ENCODE results near the gene ARHGAP8.

Gene ARHGAP8

DNA sequence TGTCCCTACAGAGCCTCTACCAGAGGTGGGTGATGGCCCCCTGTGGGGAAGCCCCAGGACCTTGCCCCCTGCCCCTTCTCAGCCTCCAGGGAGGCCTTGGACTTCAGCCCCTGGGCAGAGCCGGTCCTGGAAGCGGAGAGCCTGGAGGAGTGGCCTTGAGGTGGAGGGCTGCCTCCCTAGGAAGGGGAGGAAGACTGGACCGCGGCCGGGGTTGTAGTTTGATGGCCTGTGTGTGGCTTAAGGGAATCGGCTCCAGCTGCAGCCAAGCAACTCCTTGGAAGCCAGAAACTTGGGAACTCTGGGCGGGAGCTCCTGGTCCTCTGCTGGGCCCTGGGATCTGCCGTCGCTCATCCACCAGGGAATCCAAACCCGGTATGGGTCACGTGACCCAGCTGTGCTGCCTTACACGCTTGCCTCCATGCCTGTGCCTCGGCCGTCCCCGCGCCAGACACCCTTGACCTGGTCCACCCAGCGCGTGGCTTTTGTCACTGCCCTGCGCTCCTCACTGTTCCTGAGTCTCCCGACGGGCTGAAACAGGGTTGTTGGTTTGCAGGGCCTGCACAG lies 23.5 kb upstream of the ARHGAP8 start:
- no peaks in the 10 kb centered on the region for H3K4me1 ChIP-seq (ENCODE audit: control insufficient read depth, insufficient read depth, low read length)
- H3K27me3 ChIP-seq (ENCODE audit: control insufficient read depth, insufficient read depth, low read length), result no peaks in the 10 kb centered on the region
- no peak overlapping the region for H3K9ac ChIP-seq (ENCODE audit: low read length)
- no peaks in the 10 kb centered on the region for H3K36me3 ChIP-seq (ENCODE audit: control insufficient read depth, insufficient read depth, low read length)
- no peaks in the 10 kb centered on the region for H3K9me3 ChIP-seq (ENCODE audit: control insufficient read depth, low read length)
- H3K4me3 ChIP-seq (ENCODE audit: low read length), result no peak overlapping the region

DNA sequence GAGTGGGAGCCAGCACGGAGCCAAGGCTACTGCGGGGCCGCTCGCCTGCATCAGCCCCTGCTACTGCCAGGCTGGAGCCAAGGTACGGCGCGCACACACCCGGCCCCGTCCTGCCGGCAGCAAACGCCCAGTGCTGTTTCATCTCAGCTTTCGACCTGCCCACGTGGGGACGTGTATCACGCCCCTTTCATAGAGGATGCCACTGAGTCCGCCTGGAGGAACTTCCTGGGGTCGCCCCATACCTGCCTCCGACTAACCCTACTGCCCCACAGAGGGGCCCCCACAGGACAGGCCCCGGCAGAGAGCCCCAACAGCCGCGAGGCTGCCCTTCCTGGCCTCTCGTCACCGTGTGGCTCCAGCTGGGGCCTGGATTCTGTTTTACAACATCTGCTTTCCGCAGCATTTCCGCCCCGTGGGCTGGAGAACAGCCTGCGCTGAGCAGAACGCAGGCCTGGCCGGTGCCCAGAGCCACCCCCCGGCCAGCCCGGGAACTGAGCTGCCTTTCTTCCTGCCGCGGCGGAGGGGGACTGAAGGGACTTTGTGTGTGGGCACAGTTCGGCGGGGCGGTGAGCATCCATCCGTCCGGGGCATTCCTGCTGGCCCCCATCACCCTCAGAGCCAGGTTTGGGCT lies 22.9 kb upstream of the ARHGAP8 start:
- H3K4me3 ChIP-seq (ENCODE audit: low read length), result no peak overlapping the region

DNA sequence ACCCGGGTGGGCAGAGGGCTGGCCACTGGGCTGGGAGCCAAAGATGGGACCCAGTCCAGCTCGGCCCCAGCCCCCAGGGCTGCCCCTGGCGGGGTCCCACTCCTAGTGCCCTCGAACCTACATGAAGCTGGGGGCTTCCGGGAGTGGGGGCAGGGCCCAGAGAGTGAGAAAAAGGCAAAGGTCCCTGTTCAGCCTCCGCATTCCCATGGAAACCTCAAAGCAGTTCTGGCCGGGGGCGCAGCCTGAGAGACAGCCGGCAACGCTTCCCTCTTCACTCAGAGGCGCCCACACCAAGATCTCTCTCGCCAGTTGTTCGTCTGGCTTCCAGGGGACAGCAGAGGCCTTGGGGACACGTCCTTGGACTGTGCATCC lies 22.4 kb upstream of the ARHGAP8 start:
- Histone ChIP-seq H3K9me3 (ENCODE audit: control insufficient read depth, low read length) (no peaks in the 10 kb centered on the region), H3K9ac (ENCODE audit: low read length) (no peak overlapping the region), H3K4me3 (ENCODE audit: low read length) (no peak overlapping the region), H3K36me3 (ENCODE audit: control insufficient read depth, insufficient read depth, low read length) (no peaks in the 10 kb centered on the region), H3K27me3 (ENCODE audit: control insufficient read depth, insufficient read depth, low read length) (no peaks in the 10 kb centered on the region), H3K4me1 (ENCODE audit: control insufficient read depth, insufficient read depth, low read length) (no peaks in the 10 kb centered on the region)

More for the DNA sequence above, 22.9 kb upstream of the ARHGAP8 start:
- Histone ChIP-seq H3K27me3 (ENCODE audit: control insufficient read depth, insufficient read depth, low read length) (no peaks in the 10 kb centered on the region), H3K9me3 (ENCODE audit: control insufficient read depth, low read length) (no peaks in the 10 kb centered on the region), H3K4me1 (ENCODE audit: control insufficient read depth, insufficient read depth, low read length) (no peaks in the 10 kb centered on the region), H3K9ac (ENCODE audit: low read length) (no peak overlapping the region), H3K36me3 (ENCODE audit: control insufficient read depth, insufficient read depth, low read length) (no peaks in the 10 kb centered on the region)

DNA sequence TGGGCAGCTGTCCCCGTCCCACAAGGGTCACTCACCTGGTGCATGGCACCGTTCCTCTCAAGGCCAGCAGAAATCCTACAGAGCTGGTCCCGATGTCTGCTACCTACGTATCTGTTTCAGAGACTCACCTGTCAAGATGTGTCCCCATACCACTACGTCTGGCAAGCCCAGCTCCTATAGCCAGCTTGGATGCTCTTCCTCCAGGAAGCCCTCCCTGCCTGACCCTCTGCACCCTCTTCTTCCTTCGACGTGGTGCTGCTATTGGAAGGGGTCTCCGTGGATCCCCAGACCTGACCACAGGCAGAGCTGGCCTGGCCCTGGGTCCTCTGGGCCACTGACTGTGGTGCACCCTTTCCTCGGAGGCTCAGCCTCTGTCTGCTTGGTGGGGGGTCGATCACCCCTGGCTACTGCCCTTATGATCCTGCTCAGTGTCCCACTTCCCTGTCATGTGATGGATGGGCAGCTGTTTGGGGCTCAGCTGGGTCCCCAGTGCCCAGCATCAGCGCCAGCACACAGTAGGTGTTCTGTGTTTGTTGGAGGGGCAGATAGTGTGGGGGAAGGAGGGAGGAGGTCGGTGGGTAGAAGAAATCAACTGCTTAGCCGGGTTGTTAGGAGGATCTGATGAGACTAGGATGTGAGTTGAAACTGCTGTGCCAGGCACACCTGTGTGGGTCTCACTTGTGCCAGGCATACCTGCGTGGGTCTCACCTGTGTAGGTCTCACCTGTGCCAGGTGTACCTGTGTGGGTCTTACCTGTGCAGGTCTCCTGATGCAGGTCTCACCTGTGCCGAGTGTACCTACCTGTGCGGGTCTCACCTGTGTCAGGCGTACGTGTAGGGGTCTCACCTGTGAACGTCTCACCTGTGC lies 21.7 kb upstream of the ARHGAP8 start:
- H3K36me3 ChIP-seq (ENCODE audit: control insufficient read depth, insufficient read depth, low read length), result no peaks in the 10 kb centered on the region
- H3K9ac ChIP-seq (ENCODE audit: low read length), result no peak overlapping the region
- no peaks in the 10 kb centered on the region for H3K27me3 ChIP-seq (ENCODE audit: control insufficient read depth, insufficient read depth, low read length)
- no peaks in the 10 kb centered on the region for H3K9me3 ChIP-seq (ENCODE audit: control insufficient read depth, low read length)
- no peak overlapping the region for H3K4me3 ChIP-seq (ENCODE audit: low read length)
- H3K4me1 ChIP-seq (ENCODE audit: control insufficient read depth, insufficient read depth, low read length), result no peaks in the 10 kb centered on the region

DNA sequence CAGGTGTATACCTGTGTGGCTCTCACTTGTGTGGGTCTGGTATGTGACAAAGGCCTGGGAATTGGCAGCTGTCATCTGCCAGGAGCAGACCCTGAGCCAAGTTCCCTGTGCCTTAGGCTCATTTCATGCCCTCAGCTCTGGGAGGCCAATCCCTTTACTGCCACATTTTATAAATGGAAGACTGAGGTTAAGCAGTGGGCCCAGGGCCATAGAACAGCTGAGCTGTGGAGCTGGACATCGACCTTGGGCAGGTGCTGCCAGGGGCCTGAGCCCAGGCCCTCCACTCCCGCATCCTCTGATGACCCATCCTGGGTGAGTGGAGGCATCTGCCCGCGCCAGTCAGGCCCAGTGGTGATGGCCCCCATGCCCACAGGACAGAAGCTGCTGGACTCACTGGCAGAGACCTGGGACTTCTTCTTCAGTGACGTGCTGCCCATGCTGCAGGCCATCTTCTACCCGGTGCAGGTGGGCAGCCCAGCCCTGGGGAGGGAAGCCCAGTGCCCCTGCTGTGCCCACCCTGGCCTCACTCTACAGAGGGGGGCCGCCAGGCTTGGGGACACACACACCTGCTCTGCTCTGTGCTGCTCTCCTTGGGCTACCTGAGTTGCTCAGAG lies 20.9 kb upstream of the ARHGAP8 start:
- H3K36me3 ChIP-seq (ENCODE audit: control insufficient read depth, insufficient read depth, low read length), result no peaks in the 10 kb centered on the region
- H3K4me3 ChIP-seq (ENCODE audit: low read length), result no peak overlapping the region
- no peak overlapping the region for H3K9ac ChIP-seq (ENCODE audit: low read length)
- H3K9me3 ChIP-seq (ENCODE audit: control insufficient read depth, low read length), result no peaks in the 10 kb centered on the region
- peaks cover 4% of the 10 kb centered on the region for H3K4me1 ChIP-seq (ENCODE audit: control insufficient read depth, insufficient read depth, low read length)
- H3K27me3 ChIP-seq (ENCODE audit: control insufficient read depth, insufficient read depth, low read length), result no peaks in the 10 kb centered on the region

DNA sequence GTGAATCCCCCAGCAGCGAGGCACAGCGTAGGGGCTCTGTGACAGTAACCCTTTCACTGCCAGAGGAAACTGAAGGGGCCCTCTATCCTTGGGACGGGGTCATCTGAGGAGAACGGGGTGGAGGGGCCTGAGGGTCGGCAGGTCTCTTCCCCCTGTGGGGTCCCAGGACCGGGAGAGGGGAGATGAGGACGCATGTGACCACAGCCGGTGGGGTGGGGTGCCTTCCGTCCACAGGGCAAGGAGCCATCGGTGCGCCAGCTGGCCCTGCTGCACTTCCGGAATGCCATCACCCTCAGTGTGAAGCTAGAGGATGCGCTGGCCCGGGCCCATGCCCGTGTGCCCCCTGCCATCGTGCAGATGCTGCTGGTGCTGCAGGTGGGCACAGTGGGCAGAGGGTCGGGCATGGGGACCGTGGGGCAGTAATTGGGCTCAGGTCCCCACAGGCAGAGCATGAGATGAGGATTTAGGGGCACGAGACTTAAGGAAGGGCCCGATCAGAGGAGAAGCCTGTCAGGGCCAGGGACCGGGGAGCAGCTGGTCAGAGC lies 20.3 kb upstream of the ARHGAP8 start:
- H3K36me3 ChIP-seq (ENCODE audit: control insufficient read depth, insufficient read depth, low read length), result no peaks in the 10 kb centered on the region
- H3K9me3 ChIP-seq (ENCODE audit: control insufficient read depth, low read length), result no peaks in the 10 kb centered on the region
- H3K4me3 ChIP-seq (ENCODE audit: low read length), result no peak overlapping the region
- no peak overlapping the region for H3K9ac ChIP-seq (ENCODE audit: low read length)
- H3K4me1 ChIP-seq (ENCODE audit: control insufficient read depth, insufficient read depth, low read length), result peaks cover 4% of the 10 kb centered on the region
- no peaks in the 10 kb centered on the region for H3K27me3 ChIP-seq (ENCODE audit: control insufficient read depth, insufficient read depth, low read length)

DNA sequence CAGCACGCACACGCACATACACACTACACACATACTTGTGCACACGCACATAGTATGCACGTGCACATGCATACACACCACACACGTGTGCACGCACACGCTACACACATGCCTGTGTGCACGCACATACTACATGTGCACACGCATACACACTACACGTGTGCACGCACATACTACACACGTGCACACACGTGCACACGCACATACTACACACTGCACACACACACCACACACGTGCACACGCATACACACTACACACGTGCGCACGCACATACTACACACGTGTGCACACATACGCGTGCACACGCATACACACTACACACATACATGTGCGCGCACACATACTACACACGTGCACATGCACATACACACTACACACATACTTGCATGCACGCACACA lies 19.7 kb upstream of the ARHGAP8 start:
- Histone ChIP-seq H3K4me1 (ENCODE audit: control insufficient read depth, insufficient read depth, low read length) (peaks cover 8% of the 10 kb centered on the region), H3K27me3 (ENCODE audit: control insufficient read depth, insufficient read depth, low read length) (no peaks in the 10 kb centered on the region), H3K36me3 (ENCODE audit: control insufficient read depth, insufficient read depth, low read length) (no peaks in the 10 kb centered on the region), H3K9me3 (ENCODE audit: control insufficient read depth, low read length) (no peaks in the 10 kb centered on the region), H3K4me3 (ENCODE audit: low read length) (no peak overlapping the region), H3K9ac (ENCODE audit: low read length) (no peak overlapping the region)

DNA sequence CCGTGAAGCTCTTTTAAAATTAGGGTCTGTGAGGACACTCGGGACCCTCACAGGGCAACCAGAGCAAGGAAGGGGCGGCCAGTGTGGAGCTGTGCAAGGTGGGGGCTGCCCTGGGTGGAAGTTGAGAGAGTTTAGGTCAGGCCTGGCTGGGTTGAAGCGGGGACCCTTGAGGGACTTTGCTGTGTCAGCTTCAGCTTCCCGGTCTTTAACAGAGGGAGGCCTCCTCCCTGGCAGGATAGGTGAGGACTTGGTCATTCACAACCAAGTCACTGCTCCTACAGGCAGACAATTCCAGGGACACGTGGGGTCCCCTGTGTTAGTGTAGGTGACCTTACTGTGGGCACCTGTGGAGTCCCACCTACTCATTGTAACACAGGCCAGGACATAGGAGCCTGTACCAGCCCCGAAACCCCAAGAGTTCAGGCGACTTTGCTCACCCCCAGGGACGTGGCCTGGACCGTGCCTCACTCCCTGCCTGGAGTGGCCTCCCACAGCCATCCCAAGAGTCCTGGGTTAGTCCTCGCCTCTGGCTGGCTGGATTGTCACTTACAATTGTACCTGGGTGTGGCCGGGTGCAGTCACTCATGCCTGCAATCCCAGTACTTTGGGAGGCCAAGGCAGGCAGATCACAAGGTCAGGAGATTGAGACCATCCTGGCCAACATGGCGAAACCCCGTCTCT lies 18.8 kb upstream of the ARHGAP8 start:
- peaks cover 17% of the 10 kb centered on the region for H3K4me1 ChIP-seq (ENCODE audit: control insufficient read depth, insufficient read depth, low read length)
- no peak overlapping the region for H3K9ac ChIP-seq (ENCODE audit: low read length)
- no peaks in the 10 kb centered on the region for H3K9me3 ChIP-seq (ENCODE audit: control insufficient read depth, low read length)
- H3K27me3 ChIP-seq (ENCODE audit: control insufficient read depth, insufficient read depth, low read length), result peaks cover 4% of the 10 kb centered on the region
- H3K4me3 ChIP-seq (ENCODE audit: low read length), result no peak overlapping the region
- no peaks in the 10 kb centered on the region for H3K36me3 ChIP-seq (ENCODE audit: control insufficient read depth, insufficient read depth, low read length)

DNA sequence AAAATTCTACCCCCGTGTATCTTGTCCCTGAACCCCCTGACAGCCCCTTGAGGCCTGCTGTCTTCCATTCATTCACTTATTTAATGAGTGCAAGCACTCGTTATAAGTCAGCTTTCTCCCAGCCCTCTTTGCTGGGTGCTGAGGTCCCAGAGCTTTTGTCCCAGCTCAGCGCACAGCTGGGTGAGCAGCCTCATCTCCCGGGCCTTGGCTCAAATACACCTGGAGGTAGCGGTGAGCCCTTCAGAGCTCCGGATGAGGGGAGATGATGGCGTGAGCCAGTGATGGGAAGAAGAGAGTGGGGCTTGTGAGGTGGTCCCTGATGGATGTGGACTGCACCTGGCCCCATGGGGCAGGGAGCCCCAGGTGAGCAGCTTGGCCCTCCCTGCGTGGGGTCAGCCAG lies 18.1 kb upstream of the ARHGAP8 start:
- Histone ChIP-seq H3K9ac (ENCODE audit: low read length) (no peak overlapping the region), H3K9me3 (ENCODE audit: control insufficient read depth, low read length) (no peaks in the 10 kb centered on the region), H3K4me1 (ENCODE audit: control insufficient read depth, insufficient read depth, low read length) (peaks cover 23% of the 10 kb centered on the region), H3K27me3 (ENCODE audit: control insufficient read depth, insufficient read depth, low read length) (peaks cover 4% of the 10 kb centered on the region), H3K4me3 (ENCODE audit: low read length) (no peak overlapping the region), H3K36me3 (ENCODE audit: control insufficient read depth, insufficient read depth, low read length) (no peaks in the 10 kb centered on the region)

DNA sequence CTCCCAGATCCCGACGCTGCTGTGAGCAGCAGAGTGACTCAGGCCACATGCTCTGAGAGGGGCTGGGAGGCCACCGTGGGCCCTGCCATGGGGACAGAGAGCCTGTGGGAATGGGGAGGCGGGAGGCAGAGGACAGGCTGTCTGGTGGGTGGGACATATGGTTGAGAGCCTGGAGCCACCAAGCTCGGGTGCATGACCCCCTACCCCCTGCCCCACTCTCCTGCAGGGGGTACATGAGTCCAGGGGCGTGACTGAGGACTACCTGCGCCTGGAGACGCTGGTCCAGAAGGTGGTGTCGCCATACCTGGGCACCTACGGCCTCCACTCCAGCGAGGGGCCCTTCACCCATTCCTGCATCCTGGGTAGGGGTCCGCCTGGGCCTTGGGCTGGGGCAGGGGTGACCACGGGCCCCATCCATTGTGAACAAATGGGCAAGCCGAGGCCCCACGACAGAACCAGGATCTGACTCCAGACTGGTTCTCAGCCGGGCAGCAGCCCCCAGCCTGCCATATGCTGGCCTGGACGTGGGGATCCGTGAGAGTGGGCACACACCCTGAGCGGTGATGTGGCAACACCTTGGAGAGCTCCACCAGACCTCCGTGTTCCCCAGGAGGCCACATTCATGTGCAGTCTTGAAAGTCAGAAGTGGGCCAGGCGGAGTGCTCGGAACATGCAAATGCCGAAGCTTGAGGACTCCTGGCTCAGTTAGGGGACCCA lies 17.4 kb upstream of the ARHGAP8 start:
- no peaks in the 10 kb centered on the region for H3K9me3 ChIP-seq (ENCODE audit: control insufficient read depth, low read length)
- peaks cover 23% of the 10 kb centered on the region for H3K4me1 ChIP-seq (ENCODE audit: control insufficient read depth, insufficient read depth, low read length)
- no peak overlapping the region for H3K9ac ChIP-seq (ENCODE audit: low read length)
- no peak overlapping the region for H3K4me3 ChIP-seq (ENCODE audit: low read length)
- H3K27me3 ChIP-seq (ENCODE audit: control insufficient read depth, insufficient read depth, low read length), result peaks cover 4% of the 10 kb centered on the region
- H3K36me3 ChIP-seq (ENCODE audit: control insufficient read depth, insufficient read depth, low read length), result no peaks in the 10 kb centered on the region
